Right lung (tissue), 5 donors: ENCODE results near the gene FFAR3. TPM values are rescaled to one million over a fixed set of nuclear protein-coding genes. Genes with fewer than 3 reads are reported as not detected.

Source experiments
- DNase-seq, 2 donors: peaks; one replicate each; pipeline ENCODE4 v3.0.0-alpha.2; 2013
- polyA plus RNA-seq, 5 donors: library from polyadenylated mRNA; unstranded; fragments of 120-200 nt; gene quantifications; one replicate each; pipeline versions ENCODE4 v1.2.1 to v1.2.3, GENCODE V29; 2013; ENCODE audit warnings: inconsistent platforms in 1 of 5, low replicate concordance in 1 of 5; ENCODE audit not compliant: insufficient read length in 5 of 5, insufficient read depth in 1 of 5

FFAR3 gene
- polyA plus RNA-seq, 5 donors, result 0.29 to 0.39 (median 0.29) TPM; not detected in 2

- no peak for DNase-seq
These were observed 27.8 kb upstream of the FFAR3 start for GRCh38 chr19:35330475-35330874.

GRCh38 chr19:35331551-35332214 is 26.6 kb upstream of the FFAR3 start:
- DNase-seq, result no peak

- DNase-seq, result no peak
These were observed 25.4 kb upstream of the FFAR3 start for GRCh38 chr19:35332817-35333216.

GRCh38 chr19:35334144-35334753 is 24.0 kb upstream of the FFAR3 start:
- DNase-seq, result no peak

- DNase-seq, result no peak
These were observed 21.9 kb upstream of the FFAR3 start for GRCh38 chr19:35336166-35336955.

GRCh38 chr19:35337097-35337983 is 20.9 kb upstream of the FFAR3 start:
- no peak for DNase-seq

GRCh38 chr19:35337984-35338296 is 20.3 kb upstream of the FFAR3 start:
- DNase-seq, result no peak

GRCh38 chr19:35340431-35340830 is 17.8 kb upstream of the FFAR3 start:
- no peak for DNase-seq

- no peak for DNase-seq
These were observed 17.3 kb upstream of the FFAR3 start for GRCh38 chr19:35341006-35341405.

GRCh38 chr19:35341565-35342225 is 16.6 kb upstream of the FFAR3 start:
- DNase-seq, result no peak

- no peak for DNase-seq
These were observed 15.8 kb upstream of the FFAR3 start for GRCh38 chr19:35342430-35342829.

- DNase-seq, result no peak
These were observed 13.7 kb upstream of the FFAR3 start for GRCh38 chr19:35344511-35345031.

GRCh38 chr19:35345671-35346111 is 12.6 kb upstream of the FFAR3 start:
- no peak for DNase-seq

- no peak for DNase-seq
These were observed 11.8 kb upstream of the FFAR3 start for GRCh38 chr19:35346193-35347052.

- DNase-seq, result no peak
These were observed 10.9 kb upstream of the FFAR3 start, which contains the start of gene FFAR1 for GRCh38 chr19:35347171-35347929. FFAR1 (plus strand) TSS chr19:35347902; CDS start chr19:35351552, 3,650 bp downstream.

GRCh38 chr19:35347930-35348298 is 10.3 kb upstream of the FFAR3 start:
- DNase-seq, result no peak

- DNase-seq, result no peak
These were observed 9.2 kb upstream of the FFAR3 start for GRCh38 chr19:35348911-35349611.
